Measurements from ENCODE around the gene HCFC1R1. TPM values are rescaled to one million over a fixed set of nuclear protein-coding genes. Genes with fewer than 3 reads are reported as not detected.

The HCFC1R1 gene
- total and polyA plus RNA-seq, 11 donors: 32.8 to 189 (median 54.6) TPM

DNA sequence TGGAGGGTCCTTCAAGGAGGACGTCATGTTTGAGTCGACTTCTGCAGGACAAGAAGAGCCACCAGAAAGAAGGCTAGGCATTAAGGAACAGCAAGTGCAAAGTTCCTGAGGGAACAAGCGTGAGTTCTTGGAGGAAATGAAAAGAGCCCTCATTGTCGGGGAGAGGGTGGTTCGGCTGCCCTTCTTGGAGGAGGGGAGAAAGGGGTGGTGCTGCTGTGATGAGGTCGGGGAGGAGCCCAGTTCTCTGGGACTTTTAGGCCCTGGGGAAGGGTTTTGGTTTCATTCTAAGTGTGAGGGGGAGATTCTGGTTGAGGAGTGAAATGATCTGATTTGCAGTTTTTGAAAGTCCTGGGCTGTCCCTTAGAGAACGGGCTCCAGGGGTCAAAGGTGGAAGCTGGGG is 8.9 kb upstream of the HCFC1R1 start:
- no peak overlapping the region for H3K27ac ChIP-seq
- no peak for TF ChIP-seq POLR2A (IDR thresholded peaks at IDR 0.05)
- TF ChIP-seq, protein P1, sequence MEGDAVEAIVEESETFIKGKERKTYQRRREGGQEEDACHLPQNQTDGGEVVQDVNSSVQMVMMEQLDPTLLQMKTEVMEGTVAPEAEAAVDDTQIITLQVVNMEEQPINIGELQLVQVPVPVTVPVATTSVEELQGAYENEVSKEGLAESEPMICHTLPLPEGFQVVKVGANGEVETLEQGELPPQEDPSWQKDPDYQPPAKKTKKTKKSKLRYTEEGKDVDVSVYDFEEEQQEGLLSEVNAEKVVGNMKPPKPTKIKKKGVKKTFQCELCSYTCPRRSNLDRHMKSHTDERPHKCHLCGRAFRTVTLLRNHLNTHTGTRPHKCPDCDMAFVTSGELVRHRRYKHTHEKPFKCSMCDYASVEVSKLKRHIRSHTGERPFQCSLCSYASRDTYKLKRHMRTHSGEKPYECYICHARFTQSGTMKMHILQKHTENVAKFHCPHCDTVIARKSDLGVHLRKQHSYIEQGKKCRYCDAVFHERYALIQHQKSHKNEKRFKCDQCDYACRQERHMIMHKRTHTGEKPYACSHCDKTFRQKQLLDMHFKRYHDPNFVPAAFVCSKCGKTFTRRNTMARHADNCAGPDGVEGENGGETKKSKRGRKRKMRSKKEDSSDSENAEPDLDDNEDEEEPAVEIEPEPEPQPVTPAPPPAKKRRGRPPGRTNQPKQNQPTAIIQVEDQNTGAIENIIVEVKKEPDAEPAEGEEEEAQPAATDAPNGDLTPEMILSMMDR (IDR thresholded peaks at IDR 0.05): no peak
- intact Hi-C loops (cut with DNase I): loop anchor here in 1 of 10 donors (5.0 kb wide), 1 partner anchor 135 kb away; no protein-coding TSS in a partner anchor
- no peak overlapping the region for H3K4me3 ChIP-seq
- peaks cover 0 to 43% (median 12%) of the 10 kb centered on the region in 12 donors for H3K4me1 ChIP-seq
- no peaks in the 10 kb centered on the region for H3K36me3 ChIP-seq
- ATAC-seq (no peak), DNase-seq (no peak)
- peaks cover 32 to 90% (median 66%) of the 10 kb centered on the region in 9 donors for H3K27me3 ChIP-seq
- H3K9me3 ChIP-seq: no peaks in the 10 kb centered on the region
- 38 to 50% (median 43%) methylated on average over 7 of the region's 7 CpGs for WGBS, 4 donors

DNA sequence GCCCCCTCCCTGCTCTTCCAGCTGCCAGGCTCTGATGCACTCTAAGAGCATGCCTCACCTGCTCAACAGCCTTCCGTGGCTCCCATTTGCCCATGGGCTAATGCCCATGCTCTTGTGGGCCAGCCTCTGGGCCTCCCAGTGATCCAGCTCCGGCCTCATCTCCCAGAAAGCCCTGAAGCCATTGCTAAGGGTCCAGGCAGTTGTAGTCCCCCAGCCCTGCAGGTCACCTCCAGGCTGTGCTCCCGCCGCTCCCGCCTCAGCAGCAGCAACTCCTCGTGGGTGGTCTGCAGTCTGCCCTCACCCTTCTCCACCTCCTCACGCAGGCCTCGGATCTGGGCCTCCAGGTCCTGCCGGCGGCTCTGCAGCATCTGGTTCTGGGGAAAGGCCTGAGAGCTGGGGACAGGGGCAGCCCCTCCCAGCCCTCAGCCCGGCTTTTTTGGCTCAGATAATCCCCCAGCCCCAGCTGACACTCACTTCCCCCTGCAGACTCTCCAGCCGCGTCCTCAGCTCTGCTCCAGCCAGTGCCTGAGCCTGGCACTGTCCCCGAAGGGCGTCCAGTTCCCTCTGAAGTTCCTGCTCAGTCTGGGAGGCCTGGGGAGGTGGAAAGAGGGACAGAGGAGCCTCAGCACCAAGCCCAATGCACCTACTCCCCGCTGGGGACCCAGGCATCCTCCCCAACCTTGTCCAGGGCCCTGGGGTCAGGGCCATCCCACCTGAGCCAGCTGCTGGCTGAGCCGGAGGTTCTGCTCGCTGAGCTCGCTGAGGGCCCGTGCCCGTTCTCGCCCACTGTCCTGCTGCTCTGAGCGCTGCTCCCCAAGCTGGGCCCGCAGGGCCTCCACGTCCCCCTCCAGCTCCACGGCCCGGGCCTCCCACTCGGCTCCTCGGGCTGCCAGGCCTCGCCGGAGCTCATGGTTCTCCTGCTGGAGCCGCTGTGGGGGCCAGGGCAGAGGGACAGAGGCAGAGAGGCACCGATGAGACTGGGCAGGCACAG is 6.8 kb upstream of the HCFC1R1 start:
- no peak overlapping the region for H3K27ac ChIP-seq
- intact Hi-C loops (cut with DNase I): loop anchor here in 1 of 10 donors (5.0 kb wide), 1 partner anchor 137 kb away; no protein-coding TSS in a partner anchor
- H3K9me3 ChIP-seq: no peaks in the 10 kb centered on the region
- peaks cover 0 to 33% (median 10%) of the 10 kb centered on the region in 12 donors for H3K4me1 ChIP-seq
- peaks cover 16 to 69% (median 45%) of the 10 kb centered on the region in 9 donors for H3K27me3 ChIP-seq
- DNase-seq (no peak), ATAC-seq (no peak)
- H3K36me3 ChIP-seq: peaks cover 0 to 20% (median 18%) of the 10 kb centered on the region in 9 donors
- no peak for TF ChIP-seq POLR2A (IDR thresholded peaks at IDR 0.05)
- TF ChIP-seq, protein P1 (IDR thresholded peaks at IDR 0.05): no peak
- no peak overlapping the region for H3K4me3 ChIP-seq
- WGBS, 4 donors: 80 to 85% (median 82%) methylated on average over 21 to 33 of the region's 33 CpGs

DNA sequence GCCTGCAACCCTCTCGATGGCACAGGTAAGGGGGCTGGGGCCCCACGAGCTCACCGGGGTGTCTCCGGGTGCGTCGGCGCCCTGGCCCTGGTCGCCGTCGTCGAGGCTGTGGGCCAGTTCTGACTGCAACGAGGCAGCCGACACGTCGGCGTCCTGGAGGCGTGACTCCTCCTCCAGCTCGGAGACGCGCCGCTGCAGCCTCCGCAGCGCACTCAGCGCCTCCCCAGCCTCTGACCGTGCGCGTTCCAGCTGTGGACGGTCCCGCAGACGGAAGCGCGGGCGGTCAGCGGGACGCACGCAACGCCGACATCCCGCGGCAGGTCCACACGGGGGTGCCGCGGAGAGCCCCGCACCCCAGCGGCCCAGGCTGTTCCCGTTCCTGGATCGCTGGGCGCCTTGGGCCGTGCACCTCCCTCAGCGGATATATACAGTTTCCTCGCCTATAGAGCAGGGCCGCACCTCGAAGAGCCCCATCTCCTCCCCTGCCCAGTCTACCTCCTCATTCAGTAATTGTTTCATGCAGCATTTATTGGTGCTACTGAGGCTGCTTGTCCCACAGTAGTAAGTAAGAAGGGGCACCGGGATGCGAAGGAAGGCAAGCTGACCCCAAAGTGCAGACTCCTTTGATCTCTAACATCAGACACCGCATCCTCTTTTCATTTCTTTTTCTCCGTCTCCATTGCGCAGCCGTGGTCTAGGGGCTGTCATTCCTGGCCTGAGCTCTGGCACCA is 5.9 kb upstream of the HCFC1R1 start:
- TF ChIP-seq, protein P1 (IDR thresholded peaks at IDR 0.05): no peak
- TF ChIP-seq POLR2A (IDR thresholded peaks at IDR 0.05): no peak
- WGBS, 4 donors: 10 to 34% (median 22%) methylated on average over 18 to 59 of the region's 59 CpGs
- intact Hi-C loops (cut with DNase I): loop anchor here in 1 of 10 donors (5.0 kb wide), 1 partner anchor 138 kb away; no protein-coding TSS in a partner anchor

More for the DNA sequence above, 5.9 kb upstream of the HCFC1R1 start:
- Histone ChIP-seq H3K27ac (no peak overlapping the region), H3K27me3 (peaks cover 8 to 61% (median 37%) of the 10 kb centered on the region in 9 donors), H3K4me3 (peak overlapping the region in 7 of 12 donors; percentile 2 to 44 (median 21)), H3K36me3 (peaks cover 0 to 23% (median 19%) of the 10 kb centered on the region in 9 donors), H3K9me3 (no peaks in the 10 kb centered on the region), H3K4me1 (peaks cover 0 to 36% (median 14%) of the 10 kb centered on the region in 12 donors)
- ATAC-seq: peak in 1 of 4 donors; percentile 8
- peak in 1 of 5 donors; percentile 77 for DNase-seq
